GM12873 (cell line): ENCODE measurements around the gene LIN9.
A peak's percentile ranks its signal among the peaks of the same experiment; 100 is the strongest.

Experiments used
- TF ChIP-seq, protein P1 (sequence below): IDR thresholded peaks from 2 replicates; pipeline ENCODE4 v1.5.1; 2012; ENCODE audit warnings: low read depth, mild to moderate bottlenecking, moderate library complexity, low read length, control low read depth; ENCODE audit not compliant: insufficient read depth; ENCODE audit errors: missing control alignments

Gene LIN9

DNA sequence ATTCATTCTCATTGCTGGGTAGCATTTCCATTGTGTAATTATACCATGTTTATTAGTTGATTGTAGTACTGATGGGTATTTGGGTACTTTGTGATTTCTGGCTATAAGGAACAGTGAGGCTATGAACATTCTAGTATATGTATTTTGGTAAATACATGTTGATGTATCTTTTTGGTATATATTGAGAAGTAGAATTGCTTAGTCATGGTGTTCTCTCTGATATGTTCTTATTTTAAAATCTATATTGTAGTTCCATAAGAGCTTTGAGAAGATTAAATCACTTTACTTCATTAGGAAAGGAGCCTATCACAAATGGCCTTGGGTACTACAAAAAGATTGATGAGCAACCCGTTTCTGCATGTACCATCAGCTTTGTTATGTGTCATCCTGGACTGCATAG, 72.1 kb downstream of the LIN9 start:
- TF ChIP-seq, protein P1, sequence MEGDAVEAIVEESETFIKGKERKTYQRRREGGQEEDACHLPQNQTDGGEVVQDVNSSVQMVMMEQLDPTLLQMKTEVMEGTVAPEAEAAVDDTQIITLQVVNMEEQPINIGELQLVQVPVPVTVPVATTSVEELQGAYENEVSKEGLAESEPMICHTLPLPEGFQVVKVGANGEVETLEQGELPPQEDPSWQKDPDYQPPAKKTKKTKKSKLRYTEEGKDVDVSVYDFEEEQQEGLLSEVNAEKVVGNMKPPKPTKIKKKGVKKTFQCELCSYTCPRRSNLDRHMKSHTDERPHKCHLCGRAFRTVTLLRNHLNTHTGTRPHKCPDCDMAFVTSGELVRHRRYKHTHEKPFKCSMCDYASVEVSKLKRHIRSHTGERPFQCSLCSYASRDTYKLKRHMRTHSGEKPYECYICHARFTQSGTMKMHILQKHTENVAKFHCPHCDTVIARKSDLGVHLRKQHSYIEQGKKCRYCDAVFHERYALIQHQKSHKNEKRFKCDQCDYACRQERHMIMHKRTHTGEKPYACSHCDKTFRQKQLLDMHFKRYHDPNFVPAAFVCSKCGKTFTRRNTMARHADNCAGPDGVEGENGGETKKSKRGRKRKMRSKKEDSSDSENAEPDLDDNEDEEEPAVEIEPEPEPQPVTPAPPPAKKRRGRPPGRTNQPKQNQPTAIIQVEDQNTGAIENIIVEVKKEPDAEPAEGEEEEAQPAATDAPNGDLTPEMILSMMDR, result no peak

DNA sequence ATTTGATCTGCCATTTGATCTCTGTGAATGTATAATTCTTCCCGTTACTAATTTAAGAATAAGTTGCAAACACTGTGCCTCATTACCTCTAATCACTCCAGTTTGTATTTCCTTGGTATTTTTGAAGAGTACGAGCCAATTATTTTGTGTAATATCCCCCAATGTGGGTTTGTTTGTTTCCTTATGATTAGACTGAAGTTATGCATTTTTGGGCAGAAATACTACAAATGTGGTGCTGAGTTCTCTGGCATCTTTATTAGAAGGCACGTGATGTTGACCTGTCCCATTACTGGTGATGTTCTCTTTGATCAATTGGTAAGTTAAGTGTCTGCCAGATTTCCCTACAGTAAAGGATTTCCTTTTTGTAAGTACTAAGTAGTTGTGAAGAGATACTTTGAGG, 75.2 kb downstream of the LIN9 start:
- TF ChIP-seq, protein P1, result no peak

GRCh38 chr1:226233293-226233692, 75.7 kb downstream of the LIN9 start:
- TF ChIP-seq, protein P1, result no peak

DNA sequence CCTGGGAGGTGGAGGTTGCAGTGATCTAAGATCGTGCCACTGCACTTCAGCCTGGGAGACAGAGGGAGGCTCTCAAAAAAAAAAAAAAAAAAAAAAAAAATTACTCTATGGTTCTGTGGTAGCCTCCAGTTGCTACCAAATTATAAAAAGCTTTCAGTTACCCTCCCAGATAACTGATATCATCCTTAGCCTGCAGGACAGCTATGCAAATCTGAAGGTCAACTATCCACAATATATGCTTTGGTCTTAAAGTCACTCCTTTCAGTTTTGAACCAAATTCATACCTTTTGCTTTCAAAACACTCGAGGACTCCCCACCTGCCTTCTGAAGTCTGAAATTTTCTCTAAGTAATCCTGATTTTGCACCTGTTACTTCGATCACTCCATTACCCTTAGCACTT, 82.4 kb downstream of the LIN9 start:
- TF ChIP-seq, protein P1, result no peak

DNA sequence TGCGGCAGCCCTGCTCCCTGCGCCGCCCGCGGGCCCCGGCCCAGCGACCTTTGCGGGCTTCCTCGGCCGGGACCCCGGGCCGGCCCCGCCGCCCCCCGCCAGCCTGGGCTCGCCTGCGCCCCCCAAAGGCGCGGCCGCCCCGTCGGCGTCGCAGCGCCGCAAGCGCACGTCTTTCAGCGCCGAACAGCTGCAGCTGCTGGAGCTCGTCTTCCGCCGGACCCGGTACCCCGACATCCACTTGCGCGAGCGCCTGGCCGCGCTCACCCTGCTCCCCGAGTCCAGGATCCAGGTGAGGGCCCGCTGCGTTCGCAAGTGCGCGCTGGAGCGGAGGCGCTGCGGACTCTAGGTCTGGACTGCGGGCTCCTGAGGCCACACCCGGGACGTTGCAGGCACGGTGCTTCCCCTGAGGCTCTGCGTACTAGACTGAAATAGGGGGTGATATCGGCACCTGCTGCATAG, 85.1 kb downstream of the LIN9 start:
- TF ChIP-seq, protein P1, result peak; percentile 21

DNA sequence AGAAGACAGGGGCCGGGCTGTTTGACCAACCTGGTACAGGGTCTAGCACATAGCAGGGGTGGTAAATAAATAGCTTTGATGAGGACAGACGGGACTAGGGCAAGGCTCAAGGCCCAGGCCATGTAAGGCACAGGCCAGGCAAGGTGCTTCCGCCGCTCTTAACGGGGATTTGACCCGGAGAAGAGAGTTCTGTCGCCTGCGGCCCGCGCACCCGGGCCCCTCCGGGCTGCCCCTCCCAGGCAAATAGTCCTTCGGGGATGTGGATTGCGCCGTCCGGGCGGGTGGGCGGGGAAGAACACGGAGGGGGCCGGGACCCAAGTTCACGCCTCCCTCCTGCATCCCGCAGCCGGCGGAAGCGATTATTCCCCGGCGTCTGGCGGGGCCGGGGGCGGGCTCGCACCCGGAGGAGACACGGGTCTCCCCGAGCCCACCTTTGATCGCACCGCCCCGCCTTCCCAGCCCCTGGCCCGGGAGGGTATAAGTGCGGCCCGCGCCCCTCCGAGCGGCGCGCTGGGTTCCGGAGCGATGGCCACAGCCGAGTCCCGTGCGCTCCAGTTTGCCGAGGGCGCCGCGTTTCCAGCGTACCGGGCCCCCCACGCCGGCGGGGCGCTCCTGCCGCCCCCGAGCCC, 85.7 kb downstream of the LIN9 start, which contains the start of gene MIXL1:
MIXL1 (plus strand) TSS at position 508 of the 629 bp plus-strand sequence; CDS start at position 526, 18 bp downstream.
- TF ChIP-seq, protein P1, result no peak

DNA sequence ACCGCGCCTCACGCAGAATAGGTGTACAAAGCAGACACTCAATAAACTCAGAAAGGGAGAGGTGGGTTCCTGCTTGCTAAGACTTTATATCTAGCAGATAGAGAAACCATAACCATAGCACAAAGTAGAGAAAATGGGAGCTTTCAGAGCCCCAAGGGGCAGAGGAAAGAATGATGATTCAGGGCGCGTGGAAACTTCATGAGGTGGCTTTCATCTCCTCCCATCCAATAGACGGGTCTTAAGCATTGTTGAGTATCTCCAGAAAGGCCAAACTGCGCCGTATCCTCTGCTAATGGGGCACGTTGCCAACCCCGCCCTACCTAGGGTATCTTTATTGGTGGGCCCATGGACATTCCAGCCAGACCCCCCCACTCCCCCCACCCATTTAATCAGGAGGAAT, 86.3 kb downstream of the LIN9 start:
- TF ChIP-seq, protein P1, result no peak
